ENCODE data around the gene KIF16B. TPM values are rescaled to one million over a fixed set of nuclear protein-coding genes. Genes with fewer than 3 reads are reported as not detected.

KIF16B gene
- total and polyA plus RNA-seq, 10 of the 15 experiments (the other 5 are each of a cell fraction or from before 2014, with no cell fraction given) = 0.21 to 5.2 (median 3.0) TPM

DNA sequence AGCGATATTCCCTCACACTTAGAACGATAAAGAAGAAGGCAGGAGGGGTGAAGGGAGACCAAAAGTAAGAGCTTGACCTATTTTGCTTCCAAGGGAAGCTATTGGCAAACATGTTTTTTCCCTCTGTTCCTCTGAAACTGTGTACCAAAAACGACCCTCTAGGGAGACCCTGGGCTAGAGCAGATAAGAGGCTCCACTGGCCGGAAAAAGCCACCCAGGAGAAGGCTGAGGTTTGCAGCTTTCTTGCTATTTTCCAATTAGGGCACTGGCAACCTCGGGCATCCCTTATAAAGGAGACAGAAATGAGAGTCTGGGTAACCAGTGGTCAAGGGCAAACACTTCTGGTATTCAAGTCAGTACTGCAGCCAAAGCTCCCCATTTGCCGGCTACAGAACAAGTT, 168.0 kb downstream of the KIF16B start:
- Histone ChIP-seq H3K27me3 (replicated peaks in 1 of 2; ENCODE audit: control insufficient read depth in 2 of 2, insufficient read depth in 2 of 2, low read length in 1 of 2) (no peaks in the 10 kb centered on the region), H3K4me1 (ENCODE audit: control insufficient read depth, insufficient read depth, low read length) (no peaks in the 10 kb centered on the region), H3K4me2 (ENCODE audit: control insufficient read depth, insufficient read depth) (no peak overlapping the region), H3K36me3 (ENCODE audit: control insufficient read depth in 2 of 2, insufficient read depth in 2 of 2, low read length in 1 of 2) (no peaks in the 10 kb centered on the region), H2AFZ (ENCODE audit: control insufficient read depth, low read depth, low read length) (no peak overlapping the region), H4K20me1 (ENCODE audit: control insufficient read depth, insufficient read depth) (no peaks in the 10 kb centered on the region), H3K79me2 (ENCODE audit: control insufficient read depth, insufficient read depth, low read length) (no peaks in the 10 kb centered on the region), H3K4me3 (no peak overlapping the region), H3K9me3 (replicated peaks; ENCODE audit: control insufficient read depth, insufficient read depth, low read length) (no peaks in the 10 kb centered on the region), H3K27ac (ENCODE audit: control insufficient read depth, insufficient read depth) (no peak overlapping the region), H3K9ac (ENCODE audit: control insufficient read depth, insufficient read depth, low read length) (no peak overlapping the region)
- RAD21 ChIA-PET (ENCODE audit: unreplicated experiment) = no interaction called here
- in situ Hi-C loops (cut with MboI) = no loop called here
- POLR2A ChIA-PET = interaction anchor here (0.7 kb wide), 1 partner anchor 9 kb away, joined by 3 read pairs; no protein-coding TSS in a partner anchor
- intact Hi-C loops (cut with micrococcal nuclease; ENCODE audit: unreplicated experiment) = no loop called here
- BruUV-seq (replicated peaks) = no TSS peak
- ATAC-seq (no peak), DNase-seq (ENCODE audit: low read depth, low spot score) (no peak), FAIRE-seq (no peak)
- SMC1A ChIA-PET (ENCODE audit: uncharacterized antibody, unreplicated experiment) = no interaction called here
- WGBS (ENCODE audit: insufficient coverage, insufficient replicate concordance, low lambda C conversion rate, missing lambda C conversion rate) = 53% methylated on average over 6 of the region's 6 CpGs
- CTCF ChIA-PET = no interaction called here
- no peak for TF ChIP-seq ESRRA (IDR thresholded peaks at IDR 0.05; ENCODE audit: low read length)
- TF ChIP-seq RELA (IDR thresholded peaks at IDR 0.05; ENCODE audit: borderline replicate concordance, partially characterized antibody) = no peak
- no peak for TF ChIP-seq CHD2 (IDR thresholded peaks at IDR 0.05; ENCODE audit: borderline replicate concordance, low read depth, low read length)
- no peak for TF ChIP-seq RB1 (IDR thresholded peaks at IDR 0.05; ENCODE audit: borderline replicate concordance)
- TF ChIP-seq, protein P1, sequence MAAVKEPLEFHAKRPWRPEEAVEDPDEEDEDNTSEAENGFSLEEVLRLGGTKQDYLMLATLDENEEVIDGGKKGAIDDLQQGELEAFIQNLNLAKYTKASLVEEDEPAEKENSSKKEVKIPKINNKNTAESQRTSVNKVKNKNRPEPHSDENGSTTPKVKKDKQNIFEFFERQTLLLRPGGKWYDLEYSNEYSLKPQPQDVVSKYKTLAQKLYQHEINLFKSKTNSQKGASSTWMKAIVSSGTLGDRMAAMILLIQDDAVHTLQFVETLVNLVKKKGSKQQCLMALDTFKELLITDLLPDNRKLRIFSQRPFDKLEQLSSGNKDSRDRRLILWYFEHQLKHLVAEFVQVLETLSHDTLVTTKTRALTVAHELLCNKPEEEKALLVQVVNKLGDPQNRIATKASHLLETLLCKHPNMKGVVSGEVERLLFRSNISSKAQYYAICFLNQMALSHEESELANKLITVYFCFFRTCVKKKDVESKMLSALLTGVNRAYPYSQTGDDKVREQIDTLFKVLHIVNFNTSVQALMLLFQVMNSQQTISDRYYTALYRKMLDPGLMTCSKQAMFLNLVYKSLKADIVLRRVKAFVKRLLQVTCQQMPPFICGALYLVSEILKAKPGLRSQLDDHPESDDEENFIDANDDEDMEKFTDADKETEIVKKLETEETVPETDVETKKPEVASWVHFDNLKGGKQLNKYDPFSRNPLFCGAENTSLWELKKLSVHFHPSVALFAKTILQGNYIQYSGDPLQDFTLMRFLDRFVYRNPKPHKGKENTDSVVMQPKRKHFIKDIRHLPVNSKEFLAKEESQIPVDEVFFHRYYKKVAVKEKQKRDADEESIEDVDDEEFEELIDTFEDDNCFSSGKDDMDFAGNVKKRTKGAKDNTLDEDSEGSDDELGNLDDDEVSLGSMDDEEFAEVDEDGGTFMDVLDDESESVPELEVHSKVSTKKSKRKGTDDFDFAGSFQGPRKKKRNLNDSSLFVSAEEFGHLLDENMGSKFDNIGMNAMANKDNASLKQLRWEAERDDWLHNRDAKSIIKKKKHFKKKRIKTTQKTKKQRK (IDR thresholded peaks at IDR 0.05; ENCODE audit: low read depth, low read length) = no peak
- TF ChIP-seq RUNX3 (IDR thresholded peaks at IDR 0.05; ENCODE audit: low read length) = no peak
- TF ChIP-seq BHLHE40 (IDR thresholded peaks at IDR 0.05; ENCODE audit: borderline replicate concordance in 1 of 2, low read depth in 2 of 2, low read length in 1 of 2) = no peak
- no peak for TF ChIP-seq MYB (IDR thresholded peaks at IDR 0.05; ENCODE audit: borderline replicate concordance, low read depth, low read length)
- TF ChIP-seq SMAD5 (IDR thresholded peaks at IDR 0.05; ENCODE audit: low read depth) = no peak
- no peak for TF ChIP-seq CHD1 (IDR thresholded peaks at IDR 0.05; ENCODE audit: low read depth, low read length)
- TF ChIP-seq, protein P2, sequence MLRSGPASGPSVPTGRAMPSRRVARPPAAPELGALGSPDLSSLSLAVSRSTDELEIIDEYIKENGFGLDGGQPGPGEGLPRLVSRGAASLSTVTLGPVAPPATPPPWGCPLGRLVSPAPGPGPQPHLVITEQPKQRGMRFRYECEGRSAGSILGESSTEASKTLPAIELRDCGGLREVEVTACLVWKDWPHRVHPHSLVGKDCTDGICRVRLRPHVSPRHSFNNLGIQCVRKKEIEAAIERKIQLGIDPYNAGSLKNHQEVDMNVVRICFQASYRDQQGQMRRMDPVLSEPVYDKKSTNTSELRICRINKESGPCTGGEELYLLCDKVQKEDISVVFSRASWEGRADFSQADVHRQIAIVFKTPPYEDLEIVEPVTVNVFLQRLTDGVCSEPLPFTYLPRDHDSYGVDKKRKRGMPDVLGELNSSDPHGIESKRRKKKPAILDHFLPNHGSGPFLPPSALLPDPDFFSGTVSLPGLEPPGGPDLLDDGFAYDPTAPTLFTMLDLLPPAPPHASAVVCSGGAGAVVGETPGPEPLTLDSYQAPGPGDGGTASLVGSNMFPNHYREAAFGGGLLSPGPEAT (IDR thresholded peaks at IDR 0.05; ENCODE audit: low read depth) = no peak
- no peak for TF ChIP-seq STAT3 (IDR thresholded peaks at IDR 0.05; ENCODE audit: low read depth, low read length)
- TF ChIP-seq, protein P3, sequence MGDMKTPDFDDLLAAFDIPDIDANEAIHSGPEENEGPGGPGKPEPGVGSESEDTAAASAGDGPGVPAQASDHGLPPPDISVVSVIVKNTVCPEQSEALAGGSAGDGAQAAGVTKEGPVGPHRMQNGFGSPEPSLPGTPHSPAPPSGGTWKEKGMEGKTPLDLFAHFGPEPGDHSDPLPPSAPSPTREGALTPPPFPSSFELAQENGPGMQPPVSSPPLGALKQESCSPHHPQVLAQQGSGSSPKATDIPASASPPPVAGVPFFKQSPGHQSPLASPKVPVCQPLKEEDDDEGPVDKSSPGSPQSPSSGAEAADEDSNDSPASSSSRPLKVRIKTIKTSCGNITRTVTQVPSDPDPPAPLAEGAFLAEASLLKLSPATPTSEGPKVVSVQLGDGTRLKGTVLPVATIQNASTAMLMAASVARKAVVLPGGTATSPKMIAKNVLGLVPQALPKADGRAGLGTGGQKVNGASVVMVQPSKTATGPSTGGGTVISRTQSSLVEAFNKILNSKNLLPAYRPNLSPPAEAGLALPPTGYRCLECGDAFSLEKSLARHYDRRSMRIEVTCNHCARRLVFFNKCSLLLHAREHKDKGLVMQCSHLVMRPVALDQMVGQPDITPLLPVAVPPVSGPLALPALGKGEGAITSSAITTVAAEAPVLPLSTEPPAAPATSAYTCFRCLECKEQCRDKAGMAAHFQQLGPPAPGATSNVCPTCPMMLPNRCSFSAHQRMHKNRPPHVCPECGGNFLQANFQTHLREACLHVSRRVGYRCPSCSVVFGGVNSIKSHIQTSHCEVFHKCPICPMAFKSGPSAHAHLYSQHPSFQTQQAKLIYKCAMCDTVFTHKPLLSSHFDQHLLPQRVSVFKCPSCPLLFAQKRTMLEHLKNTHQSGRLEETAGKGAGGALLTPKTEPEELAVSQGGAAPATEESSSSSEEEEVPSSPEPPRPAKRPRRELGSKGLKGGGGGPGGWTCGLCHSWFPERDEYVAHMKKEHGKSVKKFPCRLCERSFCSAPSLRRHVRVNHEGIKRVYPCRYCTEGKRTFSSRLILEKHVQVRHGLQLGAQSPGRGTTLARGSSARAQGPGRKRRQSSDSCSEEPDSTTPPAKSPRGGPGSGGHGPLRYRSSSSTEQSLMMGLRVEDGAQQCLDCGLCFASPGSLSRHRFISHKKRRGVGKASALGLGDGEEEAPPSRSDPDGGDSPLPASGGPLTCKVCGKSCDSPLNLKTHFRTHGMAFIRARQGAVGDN (IDR thresholded peaks at IDR 0.05) = no peak
- TF ChIP-seq ZZZ3 (IDR thresholded peaks at IDR 0.05; ENCODE audit: control insufficient read depth, insufficient read length, low read depth) = no peak
- TF ChIP-seq YBX1 (IDR thresholded peaks at IDR 0.05) = no peak
- no peak for TF ChIP-seq PML (IDR thresholded peaks at IDR 0.05; ENCODE audit: low read length)
- no peak for TF ChIP-seq TAF1 (IDR thresholded peaks at IDR 0.05; ENCODE audit: borderline replicate concordance, low read depth, low read length)
- TF ChIP-seq TCF12 (IDR thresholded peaks at IDR 0.05; ENCODE audit: low read depth, low read length) = no peak

All from GM12878 (cell line).